Mucosa of gallbladder (tissue), 1 donor: ENCODE data around the gene CPSF7. TPM values are rescaled to one million over a fixed set of nuclear protein-coding genes. Genes with fewer than 3 reads are reported as not detected.
A peak's percentile ranks its signal among the peaks of the same experiment; 100 is the strongest.
"Not testable (repeated sequence)": the region's sequence is repeated elsewhere in the genome, so short reads cannot be mapped to it uniquely, and the experiment has no call there.

ENCODE experiments used
- DNase-seq: peaks from one replicate; pipeline ENCODE4 v3.0.0-alpha.2; 2020; ENCODE audit warnings: low spot score
- total RNA-seq: library from RNA; stranded (reverse); gene quantifications from one replicate; pipeline ENCODE4 v1.2.1, GENCODE V29; 2021
- donor health status: DM: no; HTN: no; CAD: no.

Gene CPSF7
- total RNA-seq, 1 donor from 2014 or later = 77.1 TPM

- DNase-seq = no peak
Measured at GRCh38 chr11:61384271-61385242, 45.2 kb downstream of the CPSF7 start.

- DNase-seq = not testable (repeated sequence)
Measured at GRCh38 chr11:61383859-61384258, 45.9 kb downstream of the CPSF7 start.

GRCh38 chr11:61380884-61381283 is 48.9 kb downstream of the CPSF7 start:
- no peak for DNase-seq

DNA sequence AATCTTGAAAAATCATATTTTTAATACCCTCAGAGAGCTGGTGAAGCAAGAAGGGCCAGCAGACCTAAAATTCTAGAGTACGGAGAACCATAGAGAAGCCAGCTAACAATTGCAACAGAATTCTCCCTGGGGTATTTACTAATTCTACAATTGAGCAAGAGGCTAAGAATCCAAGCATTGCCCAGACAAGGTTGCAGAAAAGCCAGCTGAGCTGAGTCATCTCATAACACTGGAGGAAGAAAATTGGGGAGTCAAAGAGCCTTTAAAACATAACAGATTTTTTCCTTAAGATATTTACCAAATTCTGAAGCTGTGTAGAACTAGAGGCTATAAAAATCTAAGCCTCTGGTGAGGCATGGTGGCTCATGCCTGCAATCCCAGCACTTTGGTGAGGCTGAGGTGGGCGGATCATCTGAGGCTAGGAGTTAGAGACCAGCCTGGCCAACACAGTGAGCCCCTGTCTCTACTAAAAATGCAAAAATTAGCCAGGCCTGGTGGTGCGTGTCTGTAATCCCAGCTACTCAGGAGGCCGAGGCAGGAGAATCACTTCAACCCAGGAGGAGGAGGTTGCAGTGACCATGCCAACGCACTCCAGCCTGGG is 51.0 kb downstream of the CPSF7 start:
- peak; percentile 34 for DNase-seq

DNA sequence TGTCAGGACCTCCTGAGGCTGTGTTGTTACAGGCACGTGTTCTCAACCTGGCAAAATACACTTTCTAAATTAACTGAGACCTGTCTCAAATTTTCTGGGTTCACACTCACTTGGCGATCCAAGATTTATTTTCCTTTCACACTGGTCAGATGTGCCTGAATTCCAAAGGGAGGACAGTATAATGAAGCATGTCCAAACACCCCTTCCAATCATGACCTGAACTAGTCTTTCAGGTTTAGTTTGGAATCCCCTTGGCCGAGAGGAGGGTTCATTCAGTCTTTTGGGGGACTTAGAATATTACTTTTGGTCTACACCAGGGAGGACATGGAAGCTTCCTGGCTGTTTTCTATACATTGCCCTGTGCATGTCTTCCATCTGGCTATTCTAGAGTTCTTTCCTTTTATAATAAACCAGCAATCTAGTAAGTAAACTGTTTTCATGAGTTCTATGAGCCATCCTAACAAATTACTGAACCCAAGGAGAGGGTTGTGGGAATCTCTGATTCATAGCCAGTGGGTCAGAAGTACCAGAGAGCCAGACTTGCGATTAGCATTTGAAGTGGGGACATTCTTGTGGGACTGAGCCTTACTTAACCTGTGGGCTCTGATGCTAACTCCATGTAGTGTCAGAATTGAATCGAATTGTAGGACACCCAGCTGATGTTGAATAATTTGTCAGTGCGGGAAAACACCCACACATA is 52.2 kb downstream of the CPSF7 start:
- DNase-seq = no peak

DNA sequence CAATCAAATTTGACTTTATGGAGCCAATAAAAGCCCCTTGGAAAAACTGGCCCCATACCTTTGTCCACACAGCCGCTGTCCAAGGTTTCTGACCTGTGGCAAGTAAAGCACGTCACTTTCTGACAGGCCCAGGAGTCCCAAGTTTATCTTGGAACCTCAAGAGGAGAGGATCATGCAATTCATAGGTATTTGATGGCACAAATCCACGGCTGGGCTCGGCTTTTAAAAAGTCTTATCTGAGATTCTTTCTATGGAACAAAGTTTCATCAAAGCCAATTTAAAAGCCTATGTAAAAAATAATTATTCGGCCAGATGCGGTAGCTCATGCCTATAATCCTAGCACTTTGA is 54.0 kb downstream of the CPSF7 start:
- no peak for DNase-seq

DNA sequence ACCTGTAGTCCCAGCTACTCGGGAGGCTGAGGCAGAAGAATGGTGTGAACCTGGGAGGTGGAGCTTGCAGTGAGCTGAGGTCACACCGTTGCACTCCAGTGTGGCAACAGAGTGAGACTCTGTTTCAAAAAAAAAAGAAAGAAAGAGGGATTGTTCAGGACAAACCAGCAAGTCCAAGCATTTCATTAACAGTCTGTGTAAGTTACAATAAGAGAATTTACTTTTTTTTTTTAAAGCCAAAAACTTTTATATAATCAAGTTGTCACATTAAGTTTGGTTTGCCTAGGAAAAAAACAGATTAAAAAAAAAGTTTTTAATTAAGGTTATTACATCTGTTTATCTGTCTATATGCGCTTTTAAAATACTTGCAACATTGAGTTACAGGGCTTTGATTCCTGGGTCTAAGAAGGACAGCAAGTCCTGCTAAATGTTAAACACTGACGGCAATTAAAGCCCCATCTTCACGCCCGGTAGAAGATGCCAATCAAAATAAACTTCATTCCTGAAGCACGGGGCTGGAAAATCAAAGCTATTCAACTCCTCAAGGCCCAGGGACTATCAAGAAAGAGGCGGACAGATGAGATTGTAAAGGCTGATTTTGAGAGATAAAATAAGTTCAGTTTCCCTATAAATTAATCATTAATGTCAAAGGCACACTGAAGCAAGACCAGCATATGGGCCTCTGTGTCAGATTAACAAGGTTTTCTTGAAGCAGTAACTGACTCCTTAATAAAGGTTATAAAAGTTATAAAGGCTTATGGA is 56.9 kb downstream of the CPSF7 start:
- DNase-seq = no peak

DNA sequence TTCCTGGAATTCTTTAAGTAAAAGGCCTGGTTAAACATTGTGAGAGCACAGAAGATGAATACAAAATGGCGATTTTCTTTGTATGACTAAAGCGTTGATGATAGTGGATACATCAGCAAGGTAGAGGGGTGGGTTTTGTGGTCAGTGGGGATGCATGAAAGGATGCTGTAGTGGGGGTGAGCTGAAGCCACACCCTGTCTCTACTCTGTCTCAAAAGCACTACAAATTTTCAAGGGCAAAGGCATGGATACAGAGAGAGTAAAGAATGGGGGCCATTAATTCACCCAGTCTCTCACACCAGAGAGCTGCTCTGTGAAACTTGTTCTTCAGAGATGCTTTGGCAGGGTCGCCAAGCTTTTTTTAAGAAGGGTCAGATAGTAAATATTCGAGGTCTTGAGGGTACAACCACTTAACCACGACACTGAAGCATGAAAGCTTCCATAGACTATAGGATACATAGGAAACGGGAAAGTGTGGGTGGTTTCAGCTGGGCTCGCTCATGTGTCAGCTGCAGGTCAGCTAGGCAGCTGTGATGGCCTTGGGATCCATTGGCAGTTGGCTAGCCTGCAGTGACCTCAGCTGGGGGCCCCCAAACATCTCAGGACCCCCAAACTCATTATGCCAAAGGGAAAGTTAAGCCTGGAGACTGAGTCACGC is 59.3 kb downstream of the CPSF7 start:
- DNase-seq = no peak

DNA sequence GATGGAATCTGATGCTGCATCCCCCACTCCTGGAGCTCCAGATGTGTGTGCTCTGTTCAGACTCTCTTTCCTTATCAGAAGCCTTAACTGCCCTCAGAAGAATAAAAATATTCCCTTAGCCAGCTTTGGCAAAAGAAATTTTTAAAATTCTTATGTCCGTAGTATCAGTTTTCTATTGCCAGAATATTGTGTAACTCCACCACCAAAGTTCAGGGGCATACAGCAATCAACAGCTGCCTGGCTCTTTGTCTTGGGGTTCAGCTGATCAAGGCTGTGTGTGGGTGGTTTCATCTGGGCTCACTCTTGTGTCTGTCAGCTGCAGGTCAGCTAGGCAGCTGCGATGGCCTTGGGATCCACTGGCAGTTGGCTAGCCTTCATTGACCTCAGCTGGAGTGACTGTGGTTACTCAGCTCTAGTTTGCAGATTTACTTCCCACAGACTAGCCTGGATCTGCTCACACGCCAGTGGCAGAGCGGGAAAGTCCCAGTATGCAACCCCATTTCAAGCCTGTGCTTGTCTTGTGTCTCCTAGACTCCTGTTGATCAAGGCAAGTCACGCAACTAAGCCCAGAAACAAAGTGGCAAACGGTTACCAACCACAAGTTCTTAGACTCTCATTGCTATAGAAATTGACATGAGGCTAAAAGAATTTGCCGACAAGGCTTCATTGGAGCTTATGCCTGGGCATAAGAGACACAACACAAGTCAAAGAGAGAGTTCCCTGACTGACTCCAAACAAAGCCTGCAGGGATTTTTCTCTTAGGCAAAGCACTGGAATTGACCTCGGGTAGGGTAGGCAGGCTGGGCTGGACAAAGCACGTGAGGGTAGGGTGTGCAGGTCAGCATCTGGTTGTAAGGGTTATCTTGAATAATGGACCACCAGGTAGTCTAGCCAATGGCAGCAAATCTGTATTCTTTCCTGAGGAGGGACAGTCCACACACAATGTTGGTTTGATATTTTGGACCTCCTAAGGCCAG is 60.1 kb downstream of the CPSF7 start:
- peak; percentile 64 for DNase-seq

- no peak for DNase-seq
Measured at GRCh38 chr11:61368646-61369045, 61.1 kb downstream of the CPSF7 start.

DNA sequence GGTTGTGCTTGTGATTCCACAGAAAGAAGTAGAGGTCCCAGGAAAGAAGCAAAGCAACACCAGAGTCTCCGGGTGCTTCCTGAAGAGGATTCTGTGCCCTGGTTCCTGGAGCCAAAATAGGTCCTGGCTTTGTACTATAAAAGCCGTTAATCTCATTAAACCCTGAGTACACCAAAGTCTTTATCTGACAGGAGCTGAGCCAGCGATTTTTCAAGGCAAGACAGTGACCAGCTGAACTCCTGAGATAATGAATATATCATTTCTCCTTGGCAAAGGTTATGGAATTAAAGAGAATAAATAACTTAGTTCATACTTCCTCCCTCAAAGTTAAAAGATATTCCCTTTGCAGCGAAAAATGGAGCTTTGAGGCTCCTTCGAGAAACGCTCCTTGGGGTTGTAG is 62.4 kb downstream of the CPSF7 start:
- DNase-seq = no peak

DNA sequence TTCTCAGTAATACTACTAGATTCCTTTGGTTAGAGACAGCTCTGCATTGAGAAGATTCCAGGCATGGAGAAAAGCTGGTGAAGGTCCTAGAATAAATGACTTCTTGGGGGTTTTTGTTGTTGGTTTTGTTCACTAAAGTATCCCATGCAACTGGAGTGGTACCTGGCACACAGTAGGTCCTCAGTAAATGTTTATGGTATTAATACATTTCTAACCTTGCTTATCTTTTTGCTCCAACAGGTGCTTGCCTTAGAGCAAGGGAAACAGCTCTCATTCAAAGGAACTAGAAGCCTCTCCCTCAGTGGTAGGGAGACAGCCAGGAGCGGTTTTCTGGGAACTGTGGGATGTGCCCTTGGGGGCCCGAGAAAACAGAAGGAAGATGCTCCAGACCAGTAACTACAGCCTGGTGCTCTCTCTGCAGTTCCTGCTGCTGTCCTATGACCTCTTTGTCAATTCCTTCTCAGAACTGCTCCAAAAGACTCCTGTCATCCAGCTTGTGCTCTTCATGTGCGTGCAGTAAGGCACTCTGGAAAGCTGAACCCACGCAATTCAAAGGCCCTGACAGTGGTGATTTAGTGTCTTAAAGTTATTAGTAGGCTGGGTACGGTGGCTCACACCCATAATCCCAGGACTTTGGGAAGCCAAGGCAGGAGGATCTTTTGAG is 65.6 kb downstream of the CPSF7 start:
- DNase-seq = no peak

- DNase-seq = no peak
Measured at GRCh38 chr11:61362542-61362875, 67.3 kb downstream of the CPSF7 start.

DNA sequence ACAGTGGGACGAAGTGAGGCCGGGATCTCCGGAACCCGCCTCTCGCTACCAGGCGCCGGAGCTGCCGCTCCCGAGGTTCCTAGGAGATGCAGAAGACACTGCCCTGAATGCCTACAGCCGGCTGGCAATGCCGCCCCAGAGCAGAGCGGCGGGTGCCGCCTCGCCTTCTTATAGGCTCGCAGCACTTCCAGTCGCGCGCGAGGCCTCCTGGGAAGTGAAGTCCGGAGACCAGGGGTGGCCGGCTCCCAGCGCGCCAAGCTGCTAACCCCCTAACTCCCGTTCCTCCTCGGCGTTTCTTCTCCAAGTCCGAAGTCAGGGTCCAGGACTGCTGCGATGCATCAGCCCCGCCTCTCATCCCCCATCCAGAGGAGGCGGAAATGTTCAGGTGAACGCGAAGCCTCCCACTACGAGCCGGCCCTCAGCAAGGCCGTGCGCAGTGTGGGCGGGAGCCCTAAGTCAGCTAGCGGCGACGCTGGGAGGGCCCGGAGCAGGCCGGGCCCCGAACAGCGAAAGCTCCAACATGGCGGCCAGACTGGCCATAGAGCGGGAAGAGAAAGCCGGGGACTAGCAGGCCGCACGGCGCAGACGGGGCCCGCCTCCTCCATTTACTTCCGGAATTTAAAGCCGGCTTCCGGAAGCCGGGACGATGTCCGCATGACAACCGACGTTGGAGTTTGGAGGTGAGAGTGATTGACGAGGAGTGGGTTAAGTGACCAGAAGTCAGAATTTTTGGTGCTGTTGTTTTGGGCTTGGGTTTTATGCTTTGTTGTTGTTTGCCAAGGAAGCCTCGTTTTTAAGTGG is 67.8 kb downstream of the CPSF7 start, which contains the start of the genes CYB561A3 and TMEM138:
CYB561A3 (minus strand) TSS at position 142 of the 801 bp plus-strand sequence. CDS start 5,169 bp downstream, outside the sequence.
TMEM138 (plus strand) TSS at position 634 of the 801 bp plus-strand sequence. CDS start 2,017 bp downstream, outside the sequence.
- DNase-seq = peak; percentile 93

DNA sequence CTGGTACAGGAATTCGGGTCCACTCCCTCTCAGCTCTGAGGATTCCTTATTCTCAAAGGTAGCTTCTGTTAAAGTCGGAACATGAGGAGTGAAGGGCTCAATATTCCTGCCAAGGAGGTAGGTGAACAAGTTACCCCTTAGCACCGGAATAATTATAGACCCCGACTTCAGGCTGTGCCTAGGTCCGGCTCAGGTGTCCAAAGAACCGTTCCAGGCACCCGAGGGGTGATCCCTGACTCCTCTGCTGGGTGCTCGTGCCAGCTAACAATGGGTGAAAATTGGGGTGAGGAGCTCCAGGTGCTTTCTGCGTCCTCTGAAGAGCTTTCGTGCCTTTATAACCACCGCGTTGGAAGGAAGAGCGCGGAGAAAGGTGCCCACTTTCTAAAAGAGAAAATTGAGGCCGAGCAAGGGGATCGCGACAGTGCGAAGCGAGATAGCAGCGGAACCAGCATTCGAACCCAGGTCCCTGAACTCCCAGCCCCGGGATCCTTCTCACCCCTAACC is 68.5 kb downstream of the CPSF7 start:
- no peak for DNase-seq

DNA sequence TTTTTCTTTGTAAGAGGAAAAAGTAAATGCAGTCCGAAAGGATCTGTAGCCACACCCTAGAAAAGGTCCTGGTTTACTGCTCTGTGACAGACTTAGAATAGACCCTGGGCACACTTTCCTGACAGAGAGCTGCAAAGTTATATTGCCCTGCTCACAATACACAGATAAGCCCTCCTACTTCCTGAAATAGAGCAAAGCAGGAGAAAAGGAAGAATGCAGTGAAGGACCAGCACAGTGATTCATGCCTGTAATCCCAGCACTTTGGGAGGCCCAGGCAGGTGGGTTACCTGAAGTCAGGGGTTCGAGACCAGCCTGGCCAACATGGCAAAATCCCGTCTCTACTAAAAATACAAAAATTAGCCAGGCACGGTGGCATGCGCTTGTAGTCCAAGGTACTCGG is 70.3 kb downstream of the CPSF7 start:
- no peak for DNase-seq

GRCh38 chr11:61358566-61358965 is 71.2 kb downstream of the CPSF7 start:
- DNase-seq = no peak

GRCh38 chr11:61357894-61358239 is 71.9 kb downstream of the CPSF7 start:
- DNase-seq = no peak
